Activated naive CD8-positive, alpha-beta T cell treated with anti-CD3 and anti-CD28 coated beads for 36 hours (primary cell): Measurements from ENCODE around the gene CIDEA. TPM values are rescaled to one million over a fixed set of nuclear protein-coding genes. Genes with fewer than 3 reads are reported as not detected.

ENCODE experiments used
- DNase-seq: peaks from one replicate; pipeline ENCODE4 v3.0.0; 2021
- H3K27ac Mint-ChIP-seq: one replicate; pipeline ENCODE4 v1.8.0; 2022; ENCODE audit warnings: mild to moderate bottlenecking, moderate library complexity, mixed read lengths
- H3K27me3 Mint-ChIP-seq: one replicate; pipeline ENCODE4 v1.8.0; 2022; ENCODE audit warnings: mild to moderate bottlenecking, mixed read lengths
- H3K36me3 Mint-ChIP-seq: one replicate; pipeline ENCODE4 v1.8.0; 2021; ENCODE audit warnings: mild to moderate bottlenecking, mixed read lengths
- H3K4me1 Mint-ChIP-seq: one replicate; pipeline ENCODE4 v1.8.0; 2021; ENCODE audit warnings: mixed read lengths
- H3K4me3 Mint-ChIP-seq: one replicate; pipeline ENCODE4 v1.8.0; 2022; ENCODE audit warnings: mild to moderate bottlenecking, moderate library complexity, mixed read lengths
- H3K9me3 Mint-ChIP-seq: one replicate; pipeline ENCODE4 v1.8.0; 2022; ENCODE audit warnings: mixed read lengths
- total RNA-seq, 2 experiments: library from RNA; stranded (reverse); gene quantifications; one replicate each; pipeline ENCODE4 v1.2.3, GENCODE V29; 2021

Gene CIDEA
- total RNA-seq, 2 experiments from 2014 or later = not detected

GRCh38 chr18:12253027-12253426 lies 1.1 kb upstream of the CIDEA start:
- no peaks in the 10 kb centered on the region for H3K4me1 Mint-ChIP-seq
- DNase-seq = no peak
- peaks cover 76% of the 10 kb centered on the region for H3K27me3 Mint-ChIP-seq

GRCh38 chr18:12253663-12254135 lies 462 bp upstream of the CIDEA start:
- H3K4me1 Mint-ChIP-seq = no peaks in the 10 kb centered on the region
- H3K36me3 Mint-ChIP-seq = no peaks in the 10 kb centered on the region
- H3K27ac Mint-ChIP-seq = no peak overlapping the region
- DNase-seq = no peak
- peaks cover 72% of the 10 kb centered on the region for H3K27me3 Mint-ChIP-seq
- H3K4me3 Mint-ChIP-seq = no peak overlapping the region
- H3K9me3 Mint-ChIP-seq = no peaks in the 10 kb centered on the region

More at GRCh38 chr18:12253027-12253426, 1.1 kb upstream of the CIDEA start:
- Mint-ChIP-seq H3K27ac (no peak overlapping the region), H3K9me3 (no peaks in the 10 kb centered on the region), H3K4me3 (no peak overlapping the region), H3K36me3 (no peaks in the 10 kb centered on the region)

- Mint-ChIP-seq H3K4me3 (no peak overlapping the region), H3K4me1 (no peaks in the 10 kb centered on the region), H3K27me3 (peaks cover 64% of the 10 kb centered on the region), H3K9me3 (no peaks in the 10 kb centered on the region), H3K27ac (no peak overlapping the region), H3K36me3 (no peaks in the 10 kb centered on the region)
- no peak for DNase-seq
Observed at GRCh38 chr18:12254820-12255511, 805 bp downstream of the CIDEA start.

- DNase-seq = no peak
- H3K9me3 Mint-ChIP-seq = no peaks in the 10 kb centered on the region
- H3K4me1 Mint-ChIP-seq = no peaks in the 10 kb centered on the region
- H3K36me3 Mint-ChIP-seq = no peaks in the 10 kb centered on the region
- peaks cover 63% of the 10 kb centered on the region for H3K27me3 Mint-ChIP-seq
- H3K4me3 Mint-ChIP-seq = no peak overlapping the region
- H3K27ac Mint-ChIP-seq = no peak overlapping the region
Observed at GRCh38 chr18:12255626-12256026, 1.5 kb downstream of the CIDEA start.

- Mint-ChIP-seq H3K27ac (no peak overlapping the region), H3K9me3 (no peaks in the 10 kb centered on the region), H3K27me3 (peaks cover 54% of the 10 kb centered on the region), H3K4me3 (no peak overlapping the region), H3K4me1 (no peaks in the 10 kb centered on the region), H3K36me3 (no peaks in the 10 kb centered on the region)
- DNase-seq = no peak
Observed at GRCh38 chr18:12256951-12257350, 2.8 kb downstream of the CIDEA start.

- Mint-ChIP-seq H3K9me3 (no peaks in the 10 kb centered on the region), H3K27me3 (peaks cover 42% of the 10 kb centered on the region), H3K4me1 (no peaks in the 10 kb centered on the region), H3K36me3 (no peaks in the 10 kb centered on the region), H3K4me3 (no peak overlapping the region), H3K27ac (no peak overlapping the region)
- DNase-seq = no peak
Observed at GRCh38 chr18:12257996-12258718, 4.0 kb downstream of the CIDEA start.

GRCh38 chr18:12258719-12259705 lies 4.9 kb downstream of the CIDEA start:
- Mint-ChIP-seq H3K4me1 (no peaks in the 10 kb centered on the region), H3K27me3 (peaks cover 33% of the 10 kb centered on the region), H3K36me3 (no peaks in the 10 kb centered on the region), H3K4me3 (no peak overlapping the region), H3K9me3 (no peaks in the 10 kb centered on the region), H3K27ac (no peak overlapping the region)
- DNase-seq = no peak

GRCh38 chr18:12262748-12263147 lies 8.6 kb downstream of the CIDEA start:
- Mint-ChIP-seq H3K4me3 (no peak overlapping the region), H3K36me3 (no peaks in the 10 kb centered on the region), H3K9me3 (no peaks in the 10 kb centered on the region), H3K27me3 (peaks cover 5% of the 10 kb centered on the region), H3K4me1 (no peaks in the 10 kb centered on the region), H3K27ac (no peak overlapping the region)
- DNase-seq = no peak

- H3K36me3 Mint-ChIP-seq = no peaks in the 10 kb centered on the region
- no peak for DNase-seq
- H3K27me3 Mint-ChIP-seq = peaks cover 4% of the 10 kb centered on the region
- no peaks in the 10 kb centered on the region for H3K9me3 Mint-ChIP-seq
- no peaks in the 10 kb centered on the region for H3K4me1 Mint-ChIP-seq
- no peak overlapping the region for H3K4me3 Mint-ChIP-seq
- no peak overlapping the region for H3K27ac Mint-ChIP-seq
Observed at GRCh38 chr18:12264864-12265263, 10.7 kb downstream of the CIDEA start.

- H3K4me3 Mint-ChIP-seq = peak overlapping the region; percentile 65
- H3K27ac Mint-ChIP-seq = no peak overlapping the region
- peaks cover 2% of the 10 kb centered on the region for H3K4me1 Mint-ChIP-seq
- peak; percentile 65 for DNase-seq
- H3K27me3 Mint-ChIP-seq = peaks cover 11% of the 10 kb centered on the region
- no peaks in the 10 kb centered on the region for H3K36me3 Mint-ChIP-seq
- H3K9me3 Mint-ChIP-seq = no peaks in the 10 kb centered on the region
Observed at GRCh38 chr18:12271376-12272235, 17.4 kb downstream of the CIDEA start.

- H3K4me3 Mint-ChIP-seq = no peak overlapping the region
- H3K9me3 Mint-ChIP-seq = no peaks in the 10 kb centered on the region
- peaks cover 14% of the 10 kb centered on the region for H3K27me3 Mint-ChIP-seq
- peaks cover 2% of the 10 kb centered on the region for H3K4me1 Mint-ChIP-seq
- no peak overlapping the region for H3K27ac Mint-ChIP-seq
- DNase-seq = no peak
- H3K36me3 Mint-ChIP-seq = no peaks in the 10 kb centered on the region
Observed at GRCh38 chr18:12274793-12275192, 20.6 kb downstream of the CIDEA start.

- Mint-ChIP-seq H3K4me3 (no peak overlapping the region), H3K36me3 (no peaks in the 10 kb centered on the region), H3K4me1 (peaks cover 2% of the 10 kb centered on the region), H3K9me3 (no peaks in the 10 kb centered on the region), H3K27ac (no peak overlapping the region), H3K27me3 (peaks cover 14% of the 10 kb centered on the region)
- DNase-seq = no peak
Observed at GRCh38 chr18:12276736-12277554, 22.8 kb downstream of the CIDEA start.

GRCh38 chr18:12278215-12278671 lies 24.1 kb downstream of the CIDEA start:
- Mint-ChIP-seq H3K4me1 (no peaks in the 10 kb centered on the region), H3K36me3 (no peaks in the 10 kb centered on the region), H3K27ac (no peak overlapping the region), H3K4me3 (no peak overlapping the region), H3K9me3 (no peaks in the 10 kb centered on the region), H3K27me3 (peaks cover 16% of the 10 kb centered on the region)
- no peak for DNase-seq
